SK-N-SH (cell line): ENCODE measurements around the gene MALRD1.

Source experiments
- CHD2 ChIP-seq: fragments of 150-350 bp; IDR thresholded peaks from 2 replicates; pipeline ENCODE4 v1.6.1; 2018; ENCODE audit warnings: low read length; ENCODE audit not compliant: partially characterized antibody
- EP300 ChIP-seq, 2 experiments: IDR thresholded peaks; 2 replicates each; pipeline versions ENCODE4 v1.4.0 to v1.6.1; 2012; ENCODE audit warnings: borderline replicate concordance in 1 of 2, low read depth in 1 of 2, low read length in 1 of 2
- EZH2phosphoT487 ChIP-seq: fragments of 200-600 bp; sonication (generic); IDR thresholded peaks from 2 replicates; pipeline ENCODE4 v1.6.1; 2017; ENCODE audit warnings: low read depth, mixed run types, mild to moderate bottlenecking, antibody characterized with exemption, moderate library complexity, borderline replicate concordance
- NFIC ChIP-seq: IDR thresholded peaks from 2 replicates; pipeline ENCODE4 v1.4.0; 2012; ENCODE audit warnings: borderline replicate concordance
- NRF1 ChIP-seq: IDR thresholded peaks from 2 replicates; pipeline ENCODE4 v1.6.1; 2012; ENCODE audit warnings: low read depth, mild to moderate bottlenecking, low read length
- RAD21 ChIP-seq: IDR thresholded peaks from 2 replicates; pipeline ENCODE4 v1.6.1; 2012; ENCODE audit warnings: mild to moderate bottlenecking, low read length
- TAF1 ChIP-seq: IDR thresholded peaks from 2 replicates; pipeline ENCODE4 v1.6.1; 2012; ENCODE audit warnings: low read depth, mild to moderate bottlenecking, low read length, moderate library complexity, borderline replicate concordance
- TF ChIP-seq, protein P1 (sequence below): IDR thresholded peaks from 2 replicates; pipeline ENCODE4 v1.4.0; 2012; ENCODE audit warnings: low read depth
- TF ChIP-seq, protein P2 (sequence below): fragments of 200-600 bp; sonication (generic); IDR thresholded peaks from 2 replicates; pipeline ENCODE4 v1.6.1; 2017; ENCODE audit warnings: antibody characterized with exemption, mild to moderate bottlenecking, moderate library complexity
- TF ChIP-seq, protein P3 (sequence below): fragments of 150-350 bp; IDR thresholded peaks from 2 replicates; pipeline ENCODE4 v1.6.1; 2017; ENCODE audit warnings: antibody characterized with exemption, low read length, low read depth, borderline replicate concordance
- TF ChIP-seq, protein P4 (sequence below): IDR thresholded peaks from 2 replicates; pipeline ENCODE4; 2012

DNA sequence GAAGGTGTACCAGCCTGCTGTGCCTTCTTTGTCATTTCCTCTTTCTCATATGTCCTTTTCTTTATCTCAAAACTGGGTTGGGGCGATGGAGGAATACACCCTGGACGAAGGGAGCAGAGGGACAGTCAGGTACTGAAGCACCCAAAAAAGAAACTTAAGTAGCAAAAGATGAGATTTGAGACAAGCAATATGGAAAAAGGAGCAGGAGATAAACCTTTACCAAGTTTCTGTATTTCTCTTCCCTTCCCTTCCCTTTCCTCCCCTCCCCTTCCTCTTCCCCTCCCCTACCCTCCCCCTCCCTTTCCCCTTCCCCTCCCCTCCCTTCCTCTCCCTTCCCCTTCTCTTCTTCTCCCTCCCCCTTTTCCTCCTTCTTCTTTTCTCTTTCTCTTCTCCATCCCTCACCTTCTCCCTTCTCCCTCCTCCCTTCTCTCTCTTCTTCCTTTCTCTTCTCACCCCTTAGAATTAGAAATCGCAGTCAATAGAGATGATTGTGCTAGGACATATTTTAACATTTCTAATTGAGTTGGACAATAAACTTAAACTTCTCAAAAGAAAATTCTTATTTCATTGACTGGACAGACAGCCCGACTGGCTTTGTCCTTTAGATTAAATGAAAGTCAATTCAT, 652.9 kb downstream of the MALRD1 start:
- no peak for TF ChIP-seq TAF1
- TF ChIP-seq, protein P1, sequence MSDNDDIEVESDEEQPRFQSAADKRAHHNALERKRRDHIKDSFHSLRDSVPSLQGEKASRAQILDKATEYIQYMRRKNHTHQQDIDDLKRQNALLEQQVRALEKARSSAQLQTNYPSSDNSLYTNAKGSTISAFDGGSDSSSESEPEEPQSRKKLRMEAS = no peak
- no peak for TF ChIP-seq NRF1
- no peak for TF ChIP-seq RAD21
- no peak for TF ChIP-seq CHD2
- TF ChIP-seq, protein P2, sequence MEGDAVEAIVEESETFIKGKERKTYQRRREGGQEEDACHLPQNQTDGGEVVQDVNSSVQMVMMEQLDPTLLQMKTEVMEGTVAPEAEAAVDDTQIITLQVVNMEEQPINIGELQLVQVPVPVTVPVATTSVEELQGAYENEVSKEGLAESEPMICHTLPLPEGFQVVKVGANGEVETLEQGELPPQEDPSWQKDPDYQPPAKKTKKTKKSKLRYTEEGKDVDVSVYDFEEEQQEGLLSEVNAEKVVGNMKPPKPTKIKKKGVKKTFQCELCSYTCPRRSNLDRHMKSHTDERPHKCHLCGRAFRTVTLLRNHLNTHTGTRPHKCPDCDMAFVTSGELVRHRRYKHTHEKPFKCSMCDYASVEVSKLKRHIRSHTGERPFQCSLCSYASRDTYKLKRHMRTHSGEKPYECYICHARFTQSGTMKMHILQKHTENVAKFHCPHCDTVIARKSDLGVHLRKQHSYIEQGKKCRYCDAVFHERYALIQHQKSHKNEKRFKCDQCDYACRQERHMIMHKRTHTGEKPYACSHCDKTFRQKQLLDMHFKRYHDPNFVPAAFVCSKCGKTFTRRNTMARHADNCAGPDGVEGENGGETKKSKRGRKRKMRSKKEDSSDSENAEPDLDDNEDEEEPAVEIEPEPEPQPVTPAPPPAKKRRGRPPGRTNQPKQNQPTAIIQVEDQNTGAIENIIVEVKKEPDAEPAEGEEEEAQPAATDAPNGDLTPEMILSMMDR = no peak
- TF ChIP-seq, protein P3, sequence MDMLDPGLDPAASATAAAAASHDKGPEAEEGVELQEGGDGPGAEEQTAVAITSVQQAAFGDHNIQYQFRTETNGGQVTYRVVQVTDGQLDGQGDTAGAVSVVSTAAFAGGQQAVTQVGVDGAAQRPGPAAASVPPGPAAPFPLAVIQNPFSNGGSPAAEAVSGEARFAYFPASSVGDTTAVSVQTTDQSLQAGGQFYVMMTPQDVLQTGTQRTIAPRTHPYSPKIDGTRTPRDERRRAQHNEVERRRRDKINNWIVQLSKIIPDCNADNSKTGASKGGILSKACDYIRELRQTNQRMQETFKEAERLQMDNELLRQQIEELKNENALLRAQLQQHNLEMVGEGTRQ = no peak
- no peak for TF ChIP-seq EZH2phosphoT487
- no peak for TF ChIP-seq NFIC
- TF ChIP-seq, protein P4, sequence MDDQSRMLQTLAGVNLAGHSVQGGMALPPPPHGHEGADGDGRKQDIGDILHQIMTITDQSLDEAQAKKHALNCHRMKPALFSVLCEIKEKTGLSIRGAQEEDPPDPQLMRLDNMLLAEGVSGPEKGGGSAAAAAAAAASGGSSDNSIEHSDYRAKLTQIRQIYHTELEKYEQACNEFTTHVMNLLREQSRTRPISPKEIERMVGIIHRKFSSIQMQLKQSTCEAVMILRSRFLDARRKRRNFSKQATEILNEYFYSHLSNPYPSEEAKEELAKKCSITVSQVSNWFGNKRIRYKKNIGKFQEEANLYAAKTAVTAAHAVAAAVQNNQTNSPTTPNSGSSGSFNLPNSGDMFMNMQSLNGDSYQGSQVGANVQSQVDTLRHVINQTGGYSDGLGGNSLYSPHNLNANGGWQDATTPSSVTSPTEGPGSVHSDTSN = no peak
- no peak for TF ChIP-seq EP300 (IDR thresholded peaks at IDR 0.05; ENCODE audit: borderline replicate concordance in 1 of 2, low read depth in 1 of 2, low read length in 1 of 2)
